IPS DF 4.7 (cell line): ENCODE measurements around the gene AMY1A.
"Not testable (repeated sequence)": the region's sequence is repeated elsewhere in the genome, so short reads cannot be mapped to it uniquely, and the experiment has no call there.

Source experiments
- DNase-seq: peaks from one replicate; pipeline ENCODE4 v3.0.0-alpha.2; 2013; ENCODE audit warnings: low spot score; ENCODE audit errors: extremely low read depth

Gene AMY1A

GRCh38 chr1:103655460-103655859 lies at the start of gene AMY1A:
Gene AMY1A, plus strand, starts transcription at chr1:103655760. Its CDS starts 571 bp downstream, at chr1:103656331.
- DNase-seq: not testable (repeated sequence)

GRCh38 chr1:103616362-103616761 lies 39.2 kb upstream of the AMY1A start:
- DNase-seq: no peak

GRCh38 chr1:103616994-103617477 lies 38.5 kb upstream of the AMY1A start, which contains the start of gene AMY2A:
Gene AMY2A, plus strand, starts transcription at chr1:103617427. Its CDS starts 14 bp downstream, at chr1:103617441.
- DNase-seq: not testable (repeated sequence)

- not testable (repeated sequence) for DNase-seq
These were observed 28.1 kb upstream of the AMY1A start for GRCh38 chr1:103627436-103627835.

- not testable (repeated sequence) for DNase-seq
These were observed 14.4 kb upstream of the AMY1A start for GRCh38 chr1:103641194-103641593.

GRCh38 chr1:103643908-103644307 lies 11.7 kb upstream of the AMY1A start:
- not testable (repeated sequence) for DNase-seq

GRCh38 chr1:103650305-103650704 lies 5.3 kb upstream of the AMY1A start:
- DNase-seq: not testable (repeated sequence)

GRCh38 chr1:103650889-103651288 lies 4.7 kb upstream of the AMY1A start:
- DNase-seq: not testable (repeated sequence)

GRCh38 chr1:103654133-103654532 lies 1.4 kb upstream of the AMY1A start:
- DNase-seq: not testable (repeated sequence)

- not testable (repeated sequence) for DNase-seq
These were observed 20.8 kb downstream of the AMY1A start for GRCh38 chr1:103676335-103676734.

GRCh38 chr1:103696110-103696509 lies 40.5 kb downstream of the AMY1A start, which contains the start of gene AMY1B:
Gene AMY1B, minus strand, starts transcription at chr1:103696210. Its CDS starts 571 bp downstream, at chr1:103695639.
- DNase-seq: not testable (repeated sequence)

GRCh38 chr1:103697430-103697829 lies 41.9 kb downstream of the AMY1A start:
- not testable (repeated sequence) for DNase-seq

- not testable (repeated sequence) for DNase-seq
These were observed 45.1 kb downstream of the AMY1A start for GRCh38 chr1:103700669-103701068.

GRCh38 chr1:103701256-103701655 lies 45.7 kb downstream of the AMY1A start:
- not testable (repeated sequence) for DNase-seq

- DNase-seq: not testable (repeated sequence)
These were observed 52.1 kb downstream of the AMY1A start for GRCh38 chr1:103707670-103708069.

GRCh38 chr1:103710381-103710780 lies 54.8 kb downstream of the AMY1A start:
- DNase-seq: not testable (repeated sequence)
